ELR (cell line): Measurements from ENCODE around the gene GFY.

Source experiments
- DNase-seq: peaks from one replicate; pipeline ENCODE4 v3.0.0-alpha.2; 2015; ENCODE audit warnings: low read depth

The GFY gene

DNA sequence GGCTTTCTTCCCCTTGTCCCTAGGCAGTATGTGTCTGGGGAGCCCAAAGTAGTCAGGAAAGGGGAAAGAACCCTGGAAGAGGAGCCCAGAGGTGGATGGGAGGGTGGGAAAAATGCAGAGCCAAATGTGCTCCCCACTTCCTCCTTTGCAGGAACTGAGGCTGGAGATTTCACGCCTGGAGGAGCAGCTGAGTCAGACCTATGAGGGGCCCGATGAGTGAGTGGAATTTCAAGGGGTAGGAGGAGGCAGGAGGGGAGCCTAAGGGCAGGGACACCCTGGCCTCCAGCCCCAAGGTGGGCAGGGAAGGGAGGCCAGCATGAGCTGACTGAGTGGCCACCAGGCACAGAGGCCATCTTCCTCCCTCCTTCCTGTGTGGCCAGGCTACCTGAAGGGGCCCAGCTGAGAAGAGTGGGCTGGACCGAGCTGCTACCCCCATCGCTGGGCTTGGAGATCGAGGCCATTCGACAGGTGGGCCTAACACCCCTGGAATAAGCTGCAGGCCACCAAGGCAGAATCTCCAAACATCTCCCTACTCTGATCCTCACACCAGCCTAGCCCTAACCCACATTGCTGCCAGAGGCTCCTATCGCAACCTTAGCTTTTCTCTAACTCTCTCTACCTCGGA lies 16.3 kb upstream of the GFY start:
- DNase-seq = peak; percentile 43

DNA sequence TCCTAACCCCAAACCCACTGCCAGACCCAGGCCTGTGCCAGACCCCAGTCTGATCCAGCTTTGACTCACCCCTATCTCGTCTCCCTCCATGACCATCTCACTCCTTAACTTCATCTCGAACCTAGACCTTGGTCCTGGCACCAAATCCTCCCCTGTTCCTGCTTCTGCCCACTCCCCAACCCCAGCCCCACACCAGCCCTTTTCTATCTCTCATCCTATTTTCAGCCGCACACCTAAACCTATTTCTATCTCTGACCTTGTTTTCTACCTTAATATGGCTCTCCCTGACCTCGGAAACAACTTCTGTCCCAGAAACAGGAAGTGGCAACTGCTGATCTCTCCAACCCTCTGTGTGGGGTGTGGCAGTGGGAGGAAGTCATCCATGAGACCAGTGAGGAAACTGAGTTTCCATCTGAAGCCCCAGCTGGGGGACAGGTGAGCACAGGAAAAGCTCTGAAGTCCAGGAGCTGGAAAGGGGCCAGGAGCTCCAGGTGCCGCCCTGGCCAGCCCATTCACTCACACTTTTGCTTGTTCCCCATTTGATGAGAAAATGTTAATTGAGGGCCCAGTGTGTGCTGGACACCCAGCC lies 15.7 kb upstream of the GFY start:
- no peak for DNase-seq

DNA sequence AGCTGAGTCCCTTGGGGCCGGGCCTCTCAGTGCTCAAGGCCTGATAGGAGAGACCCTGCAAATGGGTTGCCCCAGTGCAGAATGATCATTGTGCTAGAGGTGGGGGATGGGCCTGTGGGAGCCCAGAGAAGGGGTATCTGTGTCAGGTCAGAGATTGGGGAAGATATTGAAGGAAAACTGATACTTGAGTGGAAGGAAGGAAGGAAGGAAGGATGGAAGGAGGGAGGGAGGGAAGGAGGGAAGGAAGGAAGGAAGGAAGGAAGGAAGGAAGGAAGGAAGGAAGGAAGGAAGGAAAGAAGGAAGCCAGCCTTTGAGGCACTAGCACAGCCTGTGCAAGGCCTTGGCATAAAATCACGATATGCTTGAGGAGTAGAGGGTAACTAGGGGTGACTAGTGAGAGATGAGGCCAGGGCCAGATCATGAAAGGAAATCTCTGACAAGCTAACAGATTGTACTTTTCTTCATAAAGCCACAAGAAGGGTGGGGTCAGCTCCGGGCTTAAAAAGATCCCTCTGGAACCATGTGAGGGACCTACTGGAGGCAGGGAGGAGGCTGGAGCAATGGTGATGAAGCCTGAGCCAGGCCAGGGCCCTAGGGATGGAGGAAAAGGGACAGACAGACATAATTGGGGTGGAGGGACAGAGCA lies 13.4 kb upstream of the GFY start:
- no peak for DNase-seq

- DNase-seq = no peak
Measured at GRCh38 chr19:49413348-49413747, 11.8 kb upstream of the GFY start.

GRCh38 chr19:49414256-49414655 lies 10.9 kb upstream of the GFY start:
- DNase-seq = no peak

- DNase-seq = no peak
Measured at GRCh38 chr19:49415102-49415809, 9.9 kb upstream of the GFY start.

DNA sequence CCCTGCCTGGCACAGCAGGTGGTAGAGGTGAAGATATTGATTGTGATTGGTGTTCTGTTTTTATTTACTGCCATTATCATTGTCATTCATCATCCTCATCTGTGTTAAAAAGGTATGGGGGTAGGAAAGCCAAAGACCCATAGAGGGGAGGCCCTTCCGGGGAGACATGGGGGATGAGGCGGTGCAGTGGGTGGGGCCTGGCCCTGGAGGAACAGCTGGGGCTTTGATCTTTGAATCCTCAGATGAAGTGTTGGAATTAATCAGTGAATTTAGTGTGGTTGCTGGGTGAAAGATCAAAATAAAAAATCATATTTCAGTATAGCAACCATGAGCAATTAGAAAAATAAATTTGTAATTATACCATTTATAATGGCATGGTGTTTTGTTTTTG lies 9.4 kb upstream of the GFY start:
- DNase-seq = no peak

- no peak for DNase-seq
Measured at GRCh38 chr19:49417088-49417487, 8.1 kb upstream of the GFY start.

- DNase-seq = no peak
Measured at GRCh38 chr19:49418511-49418910, 6.7 kb upstream of the GFY start.

DNA sequence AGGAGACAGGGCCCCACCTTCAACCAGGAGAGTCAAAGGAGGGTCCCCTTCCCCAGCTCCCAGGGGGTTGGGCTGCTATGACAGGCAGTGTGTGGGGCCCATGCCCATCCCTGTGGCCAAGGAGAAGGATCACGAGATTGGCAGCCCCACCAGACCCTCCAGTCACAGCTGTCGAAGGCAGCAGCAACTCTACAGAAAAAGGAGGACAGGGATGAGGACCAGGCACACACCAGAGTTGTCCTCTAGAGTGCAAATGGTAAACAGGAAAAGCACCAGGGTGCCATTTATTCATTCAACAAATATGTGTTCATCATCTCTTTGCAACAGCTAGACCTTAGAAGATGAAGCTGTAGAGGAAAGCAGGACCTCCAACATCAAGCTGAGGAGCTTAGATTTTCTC lies 6.0 kb upstream of the GFY start:
- DNase-seq = no peak

GRCh38 chr19:49420227-49420626 lies 5.0 kb upstream of the GFY start:
- DNase-seq = no peak

DNA sequence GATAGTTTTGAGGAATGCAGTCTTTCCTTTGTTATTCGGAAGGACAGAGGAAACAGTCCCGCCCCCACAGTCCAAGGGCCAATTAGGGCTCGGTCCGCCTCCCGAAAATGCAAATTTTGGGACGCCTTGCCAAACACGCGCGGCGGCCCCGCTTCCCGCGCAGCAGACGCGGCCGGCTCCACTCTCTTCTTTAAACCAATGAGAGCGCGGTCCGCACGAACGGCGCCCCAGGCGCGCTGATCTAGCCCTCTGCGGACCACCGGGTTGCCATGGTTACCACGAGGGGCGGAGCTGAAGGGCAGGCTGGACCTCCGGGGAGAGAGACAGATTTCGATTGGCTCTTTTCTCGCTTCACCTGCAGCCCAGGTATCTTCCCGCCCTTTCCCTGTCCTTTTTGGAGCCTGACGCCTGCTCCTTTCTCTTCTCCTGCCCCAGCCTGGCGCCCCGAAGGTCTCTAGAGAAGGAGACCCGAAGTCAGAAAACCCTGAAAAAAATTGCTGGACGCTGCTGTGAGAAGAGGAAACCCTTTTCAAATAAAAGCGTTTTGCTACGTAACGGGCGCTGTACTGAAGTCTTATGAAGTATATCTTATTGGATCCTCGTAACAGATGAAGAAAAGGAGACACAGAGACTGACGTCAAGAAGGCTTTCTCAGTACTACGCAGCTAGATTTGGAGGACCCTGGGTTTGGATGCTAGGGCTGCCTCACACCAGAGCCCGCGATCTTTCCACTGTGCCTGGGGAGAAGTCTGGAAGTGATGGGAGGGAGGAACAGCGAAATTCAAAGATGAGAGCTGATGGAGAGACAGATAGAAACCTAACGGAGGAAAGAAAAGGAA lies 3.9 kb upstream of the GFY start:
- DNase-seq = peak; percentile 36

- DNase-seq = no peak
Measured at GRCh38 chr19:49421878-49422202, 3.3 kb upstream of the GFY start.

GRCh38 chr19:49422407-49423070 lies 2.6 kb upstream of the GFY start:
- peak; percentile 29 for DNase-seq

DNA sequence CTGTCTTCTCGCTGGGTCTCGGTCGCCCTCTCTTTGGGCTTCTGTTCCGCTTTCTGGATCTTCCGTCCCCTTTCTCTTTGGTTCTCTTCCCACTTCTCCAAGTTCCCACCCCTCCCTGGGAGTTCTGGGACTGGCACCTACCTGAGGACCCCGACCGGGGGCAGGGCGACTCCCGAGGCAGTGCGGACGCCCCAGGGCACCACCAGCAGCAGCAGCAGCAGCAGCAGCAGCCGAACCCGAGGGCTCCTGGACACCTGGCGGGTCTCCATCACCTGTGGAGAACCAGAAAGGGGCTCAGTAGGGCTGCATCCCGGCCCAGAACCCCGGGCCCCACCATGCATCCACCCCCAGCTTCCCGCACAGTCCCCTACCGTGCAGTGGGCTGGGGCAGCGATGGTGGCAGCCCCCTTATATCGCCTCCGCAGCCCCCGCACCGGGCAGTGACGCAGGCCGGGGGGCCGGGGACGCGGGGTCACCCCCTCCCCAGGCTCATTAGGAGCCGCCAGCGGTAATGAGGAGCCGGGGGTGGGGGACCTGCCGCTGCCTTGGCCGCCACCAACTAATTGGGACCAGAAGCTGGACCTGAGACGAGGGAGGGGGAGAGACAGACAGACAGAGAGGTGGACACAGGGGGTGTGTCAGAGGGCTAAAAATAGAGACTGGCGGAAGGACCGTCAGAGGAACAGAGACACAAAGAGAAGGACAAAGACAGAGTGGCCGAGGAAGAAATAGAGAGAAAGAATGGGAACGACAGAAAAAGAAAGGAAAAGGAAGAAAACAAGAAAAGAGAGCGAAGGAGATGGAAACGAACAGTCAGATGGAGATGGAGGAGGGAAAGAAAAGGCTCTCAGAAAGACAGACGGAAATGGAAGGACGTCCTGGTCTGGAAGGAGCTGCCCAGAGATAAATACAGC lies 1.9 kb upstream of the GFY start, which contains the start of gene PTH2:
Gene PTH2 (minus strand): TSS at position 371 of the 914 bp plus-strand sequence. CDS start 102 bp downstream, at position 269.
- DNase-seq = no peak

DNA sequence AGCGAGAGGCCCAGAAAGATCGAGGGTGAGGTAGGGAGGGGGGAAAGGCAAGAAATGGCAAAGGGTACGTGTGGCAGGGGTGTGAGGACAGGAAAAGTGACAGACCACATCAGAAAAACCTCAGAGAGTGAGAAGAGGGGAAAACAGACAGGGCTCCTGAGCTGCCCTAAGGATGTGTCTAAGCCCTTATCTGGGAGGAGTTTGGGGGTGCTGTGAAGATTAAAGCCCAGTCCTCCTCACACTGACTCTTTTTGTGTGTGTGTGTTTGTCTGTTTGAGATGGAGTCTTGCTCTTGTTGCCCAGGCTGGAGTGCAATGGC lies 1.2 kb upstream of the GFY start:
- no peak for DNase-seq

- DNase-seq = peak; percentile 15
Measured at GRCh38 chr19:49425922-49426592, 869 bp downstream of the GFY start.

- no peak for DNase-seq
Measured at GRCh38 chr19:49427339-49427738, 2.2 kb downstream of the GFY start.

DNA sequence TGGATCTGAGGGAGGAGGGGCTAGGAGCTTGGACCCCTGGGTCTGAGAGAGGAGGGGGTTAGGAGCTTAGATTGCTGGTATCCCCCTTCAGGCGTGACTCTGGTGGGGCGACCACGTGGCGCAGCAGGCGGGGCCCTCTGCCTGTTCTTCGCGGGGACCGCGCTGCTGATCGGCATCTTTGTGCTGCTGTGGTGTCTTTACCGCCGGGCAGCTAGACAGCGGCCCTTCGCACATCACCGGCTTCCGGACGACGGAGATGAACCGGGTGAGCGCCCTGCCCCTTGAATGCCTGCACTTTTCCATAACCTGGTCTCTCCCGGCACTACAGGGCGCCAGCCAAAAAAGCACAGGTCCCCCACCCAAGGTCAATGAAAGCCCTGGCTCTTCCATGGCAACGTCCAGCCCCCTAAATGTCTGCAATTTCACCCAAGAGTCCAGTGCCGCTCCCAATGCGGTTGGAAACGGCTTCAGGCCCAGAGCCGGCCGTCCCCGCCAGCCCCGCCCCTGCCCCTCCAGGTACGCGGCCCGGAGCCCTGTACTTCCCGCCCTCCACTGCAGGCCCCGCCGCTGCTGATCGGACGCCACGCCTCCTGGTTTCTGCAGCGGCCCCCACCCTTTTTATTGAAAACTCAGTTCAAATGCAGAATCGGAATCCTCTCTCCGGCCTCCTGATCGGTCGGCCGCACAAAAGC lies 2.8 kb downstream of the GFY start:
- DNase-seq = peak; percentile 30
